ENCODE measurements around the gene TXN. TPM values are rescaled to one million over a fixed set of nuclear protein-coding genes. Genes with fewer than 3 reads are reported as not detected.

The TXN gene
- total RNA-seq, 1 donor from 2014 or later = 191 TPM

DNA sequence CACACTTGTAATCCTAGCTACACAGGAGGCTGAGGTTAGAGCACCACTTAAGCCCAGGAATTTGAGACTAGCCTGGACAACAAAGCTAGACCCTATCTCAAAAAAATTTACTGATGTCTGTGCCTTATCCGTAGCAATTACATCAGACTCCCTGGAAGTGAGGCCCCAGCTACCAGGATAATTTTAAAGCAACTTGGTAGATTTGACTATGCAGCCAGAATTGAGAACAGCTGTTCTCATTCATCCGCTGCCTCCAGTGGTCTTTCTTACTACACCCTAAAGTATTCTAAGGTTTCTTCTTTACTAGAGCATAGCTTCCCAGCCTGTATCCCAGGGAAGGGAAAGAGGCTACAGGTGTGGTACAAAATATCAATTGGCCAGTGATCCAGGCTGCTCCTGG lies 28.0 kb downstream of the TXN start:
- TF ChIP-seq, protein P1, sequence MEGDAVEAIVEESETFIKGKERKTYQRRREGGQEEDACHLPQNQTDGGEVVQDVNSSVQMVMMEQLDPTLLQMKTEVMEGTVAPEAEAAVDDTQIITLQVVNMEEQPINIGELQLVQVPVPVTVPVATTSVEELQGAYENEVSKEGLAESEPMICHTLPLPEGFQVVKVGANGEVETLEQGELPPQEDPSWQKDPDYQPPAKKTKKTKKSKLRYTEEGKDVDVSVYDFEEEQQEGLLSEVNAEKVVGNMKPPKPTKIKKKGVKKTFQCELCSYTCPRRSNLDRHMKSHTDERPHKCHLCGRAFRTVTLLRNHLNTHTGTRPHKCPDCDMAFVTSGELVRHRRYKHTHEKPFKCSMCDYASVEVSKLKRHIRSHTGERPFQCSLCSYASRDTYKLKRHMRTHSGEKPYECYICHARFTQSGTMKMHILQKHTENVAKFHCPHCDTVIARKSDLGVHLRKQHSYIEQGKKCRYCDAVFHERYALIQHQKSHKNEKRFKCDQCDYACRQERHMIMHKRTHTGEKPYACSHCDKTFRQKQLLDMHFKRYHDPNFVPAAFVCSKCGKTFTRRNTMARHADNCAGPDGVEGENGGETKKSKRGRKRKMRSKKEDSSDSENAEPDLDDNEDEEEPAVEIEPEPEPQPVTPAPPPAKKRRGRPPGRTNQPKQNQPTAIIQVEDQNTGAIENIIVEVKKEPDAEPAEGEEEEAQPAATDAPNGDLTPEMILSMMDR (IDR thresholded peaks at IDR 0.05) = no peak
- Mint-ChIP-seq H3K4me3 (ENCODE audit: unreplicated experiment) (no peak overlapping the region), H3K4me1 (ENCODE audit: unreplicated experiment) (no peaks in the 10 kb centered on the region), H3K27ac (ENCODE audit: unreplicated experiment) (no peak overlapping the region), H3K27me3 (ENCODE audit: unreplicated experiment) (peaks cover 12% of the 10 kb centered on the region), H3K36me3 (ENCODE audit: unreplicated experiment) (peaks cover 1% of the 10 kb centered on the region), H3K9me3 (ENCODE audit: unreplicated experiment) (no peaks in the 10 kb centered on the region)
- no peak for DNase-seq (ENCODE audit: extremely low spot score, unreplicated experiment)

DNA sequence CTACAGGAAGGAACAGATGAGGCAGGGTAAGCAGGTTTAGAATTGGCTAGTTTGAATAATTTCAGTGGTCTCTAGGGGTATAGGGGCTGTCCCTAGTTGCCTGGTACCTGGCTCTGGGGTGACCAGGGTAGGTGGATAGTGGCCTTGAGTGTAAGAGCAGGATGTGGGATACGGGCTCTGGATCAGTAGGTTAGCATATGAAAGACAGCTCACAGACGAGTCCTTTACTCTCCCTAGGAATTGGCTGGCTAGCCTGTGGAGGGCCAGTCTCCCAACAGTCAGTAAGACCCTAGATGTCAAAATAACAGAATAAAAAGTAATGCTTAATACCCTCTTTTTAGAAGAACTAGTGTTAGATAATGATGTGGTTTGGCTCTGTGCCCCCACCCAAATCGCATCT lies 31.7 kb downstream of the TXN start:
- Mint-ChIP-seq H3K4me3 (ENCODE audit: unreplicated experiment) (no peak overlapping the region), H3K4me1 (ENCODE audit: unreplicated experiment) (no peaks in the 10 kb centered on the region), H3K9me3 (ENCODE audit: unreplicated experiment) (no peaks in the 10 kb centered on the region), H3K27me3 (ENCODE audit: unreplicated experiment) (peaks cover 12% of the 10 kb centered on the region), H3K36me3 (ENCODE audit: unreplicated experiment) (peaks cover 1% of the 10 kb centered on the region), H3K27ac (ENCODE audit: unreplicated experiment) (no peak overlapping the region)
- TF ChIP-seq, protein P1 (IDR thresholded peaks at IDR 0.05) = no peak
- no peak for DNase-seq (ENCODE audit: extremely low spot score, unreplicated experiment)

DNA sequence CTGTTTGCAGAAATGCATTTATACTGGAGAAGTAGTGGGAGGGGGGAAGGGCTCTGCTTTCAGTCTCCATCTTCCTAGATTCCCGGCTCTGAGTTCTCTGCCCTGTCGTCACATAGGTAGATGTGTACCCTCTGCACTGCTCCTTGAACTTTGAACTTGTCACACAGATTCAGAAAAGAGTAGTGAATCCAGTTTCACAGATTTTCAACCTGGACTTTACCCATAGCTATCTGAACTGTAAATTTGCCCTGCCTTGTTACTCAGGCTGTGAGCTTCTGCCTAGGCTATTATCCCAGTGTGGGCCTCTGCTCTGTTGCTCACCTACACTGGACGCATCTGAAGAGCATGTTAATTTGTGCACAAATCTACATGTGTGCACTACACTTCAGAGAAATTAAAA lies 35.5 kb downstream of the TXN start:
- Mint-ChIP-seq H3K4me3 (ENCODE audit: unreplicated experiment) (no peak overlapping the region), H3K9me3 (ENCODE audit: unreplicated experiment) (no peaks in the 10 kb centered on the region)

DNA sequence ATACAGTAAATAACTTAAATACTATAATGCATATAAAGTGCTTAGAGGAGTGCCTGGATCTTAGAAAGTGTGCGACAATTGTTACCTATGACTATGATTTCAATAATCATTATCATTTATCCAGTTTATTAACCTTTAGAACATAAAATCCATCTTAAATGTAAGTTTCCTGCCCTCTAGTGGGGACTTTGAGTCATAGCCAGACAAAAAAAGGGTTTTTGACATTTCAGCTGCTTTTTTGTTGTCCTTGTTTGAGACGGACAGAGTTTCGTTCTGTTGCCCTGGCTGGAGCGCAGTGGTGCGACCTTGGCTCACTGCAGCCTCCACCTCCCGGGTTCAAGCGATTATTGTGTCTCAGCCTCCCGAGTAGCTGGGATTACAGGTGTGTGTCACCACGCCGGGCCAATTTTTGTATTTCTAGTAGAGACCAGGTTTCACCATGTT lies 38.6 kb downstream of the TXN start:
- Mint-ChIP-seq H3K9me3 (ENCODE audit: unreplicated experiment) (no peaks in the 10 kb centered on the region), H3K27ac (ENCODE audit: unreplicated experiment) (no peak overlapping the region), H3K27me3 (ENCODE audit: unreplicated experiment) (peaks cover 30% of the 10 kb centered on the region), H3K36me3 (ENCODE audit: unreplicated experiment) (no peaks in the 10 kb centered on the region), H3K4me3 (ENCODE audit: unreplicated experiment) (no peak overlapping the region), H3K4me1 (ENCODE audit: unreplicated experiment) (peaks cover 3% of the 10 kb centered on the region)
- no peak for DNase-seq (ENCODE audit: extremely low spot score, unreplicated experiment)
- TF ChIP-seq, protein P1 (IDR thresholded peaks at IDR 0.05) = peak; percentile 82

More for the DNA sequence above, 35.5 kb downstream of the TXN start:
- Mint-ChIP-seq H3K36me3 (ENCODE audit: unreplicated experiment) (peaks cover 1% of the 10 kb centered on the region), H3K4me1 (ENCODE audit: unreplicated experiment) (peaks cover 3% of the 10 kb centered on the region), H3K27ac (ENCODE audit: unreplicated experiment) (no peak overlapping the region), H3K27me3 (ENCODE audit: unreplicated experiment) (peaks cover 19% of the 10 kb centered on the region)
- TF ChIP-seq, protein P1 (IDR thresholded peaks at IDR 0.05) = no peak
- DNase-seq (ENCODE audit: extremely low spot score, unreplicated experiment) = no peak

DNA sequence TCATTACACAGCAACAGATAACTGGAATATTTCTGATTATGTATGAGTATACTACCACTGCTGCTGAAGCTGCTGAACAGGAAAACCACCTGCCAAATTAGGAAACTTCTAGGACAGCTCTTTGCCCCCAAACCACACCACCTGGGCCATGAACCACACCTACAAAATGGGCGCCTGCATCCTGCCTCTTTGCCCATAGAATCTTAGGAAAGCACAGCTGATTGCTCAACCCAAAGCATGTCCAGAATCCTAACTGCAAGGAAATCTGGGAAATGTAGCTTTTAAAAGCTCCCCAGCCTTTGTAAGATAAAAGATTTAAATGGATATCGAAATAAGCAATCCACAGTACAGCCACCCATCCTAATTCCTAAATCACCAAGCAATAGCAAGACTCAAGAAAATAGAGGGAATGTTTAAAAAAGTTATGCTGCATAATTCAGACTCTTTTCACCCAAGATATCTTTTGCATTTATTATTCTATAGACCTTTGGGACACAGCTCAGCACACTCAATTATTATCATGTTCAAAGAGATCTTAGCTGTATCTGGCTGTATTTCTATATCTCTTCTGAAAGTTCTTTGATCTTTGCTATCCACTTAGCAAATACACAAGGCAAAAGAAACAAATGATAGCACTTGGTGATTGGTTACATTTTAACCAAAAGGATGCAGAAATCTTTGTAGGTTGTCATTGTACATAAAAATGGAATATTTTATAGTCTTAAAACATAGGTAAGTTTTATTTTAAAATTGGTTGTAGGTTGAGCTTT lies 41.5 kb downstream of the TXN start:
- TF ChIP-seq, protein P1 (IDR thresholded peaks at IDR 0.05) = no peak
- peaks cover 3% of the 10 kb centered on the region for H3K4me1 Mint-ChIP-seq (ENCODE audit: unreplicated experiment)
- H3K27ac Mint-ChIP-seq (ENCODE audit: unreplicated experiment) = no peak overlapping the region
- no peak for DNase-seq (ENCODE audit: extremely low spot score, unreplicated experiment)
- H3K4me3 Mint-ChIP-seq (ENCODE audit: unreplicated experiment) = no peak overlapping the region
- H3K36me3 Mint-ChIP-seq (ENCODE audit: unreplicated experiment) = no peaks in the 10 kb centered on the region
- peaks cover 5% of the 10 kb centered on the region for H3K9me3 Mint-ChIP-seq (ENCODE audit: unreplicated experiment)
- peaks cover 41% of the 10 kb centered on the region for H3K27me3 Mint-ChIP-seq (ENCODE audit: unreplicated experiment)

Measured in osteocyte (in vitro differentiated cells).